ENCODE data around the gene TNRC6B.
"Not testable (repeated sequence)": the region's sequence is repeated elsewhere in the genome, so short reads cannot be mapped to it uniquely, and the experiment has no call there.

The TNRC6B gene

GRCh38 chr22:40377931-40378330 is 200.2 kb downstream of the TNRC6B start:
- DNase-seq, result no peak

GRCh38 chr22:40378448-40378847 is 200.7 kb downstream of the TNRC6B start:
- DNase-seq, result not testable (repeated sequence)

GRCh38 chr22:40381461-40381860 is 203.7 kb downstream of the TNRC6B start:
- DNase-seq, result no peak

- no peak for DNase-seq
Measured at GRCh38 chr22:40383905-40384304, 206.2 kb downstream of the TNRC6B start.

- no peak for DNase-seq
Measured at GRCh38 chr22:40385036-40385782, 207.5 kb downstream of the TNRC6B start.
